CD4-positive, alpha-beta T cell treated with Interleukin-15 for 4 hours (primary cell): ENCODE results near the gene SYNDIG1L.
"Not testable (repeated sequence)": the region's sequence is repeated elsewhere in the genome, so short reads cannot be mapped to it uniquely, and the experiment has no call there.

Experiments
- DNase-seq: peaks from one replicate; pipeline ENCODE4 v3.0.0-alpha.2; 2020; ENCODE audit warnings: low spot score

Gene SYNDIG1L

DNA sequence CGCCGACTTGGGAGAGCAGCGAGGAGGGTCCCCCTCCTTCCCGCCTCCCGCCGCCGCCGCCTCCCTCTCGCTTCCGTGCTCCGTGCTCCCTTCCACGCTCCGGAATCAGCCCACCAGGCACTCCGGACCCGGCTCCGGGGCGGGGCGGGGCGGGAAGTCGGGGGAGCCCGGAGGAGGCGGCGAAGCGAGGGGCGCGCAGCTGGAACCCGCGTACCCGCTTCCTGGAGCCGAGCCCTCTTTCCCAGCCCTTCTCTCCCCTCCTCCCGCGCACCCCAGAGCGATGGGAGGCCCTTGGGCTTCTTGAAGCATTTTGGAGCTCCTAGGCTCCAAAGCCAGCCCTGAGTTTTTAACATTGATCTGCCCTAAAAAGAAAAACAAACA lies at the start of gene SYNDIG1L:
SYNDIG1L (minus strand) TSS at position 9 of the 381 bp plus-strand sequence. CDS start 16,466 bp downstream, outside the sequence.
- no peak for DNase-seq

DNA sequence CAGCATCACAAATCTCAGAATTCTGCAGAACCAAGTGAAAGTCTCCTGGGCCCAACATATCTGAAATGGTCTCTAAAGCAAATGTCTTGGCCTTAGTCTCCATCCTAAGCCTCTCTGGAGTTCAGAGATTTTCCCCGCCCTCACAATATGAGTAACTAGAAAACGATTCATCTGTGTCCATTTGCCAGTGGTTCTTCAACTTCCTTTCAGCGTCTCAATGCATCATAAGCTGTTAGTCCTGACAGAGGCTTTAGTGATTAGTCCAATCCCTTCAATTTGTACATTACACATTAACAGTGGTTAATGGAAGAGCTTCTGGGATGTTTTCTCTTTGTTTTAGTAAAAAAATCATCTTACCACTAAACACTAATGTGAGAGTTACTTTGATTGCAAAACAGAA lies 49.7 kb upstream of the SYNDIG1L start:
- no peak for DNase-seq

DNA sequence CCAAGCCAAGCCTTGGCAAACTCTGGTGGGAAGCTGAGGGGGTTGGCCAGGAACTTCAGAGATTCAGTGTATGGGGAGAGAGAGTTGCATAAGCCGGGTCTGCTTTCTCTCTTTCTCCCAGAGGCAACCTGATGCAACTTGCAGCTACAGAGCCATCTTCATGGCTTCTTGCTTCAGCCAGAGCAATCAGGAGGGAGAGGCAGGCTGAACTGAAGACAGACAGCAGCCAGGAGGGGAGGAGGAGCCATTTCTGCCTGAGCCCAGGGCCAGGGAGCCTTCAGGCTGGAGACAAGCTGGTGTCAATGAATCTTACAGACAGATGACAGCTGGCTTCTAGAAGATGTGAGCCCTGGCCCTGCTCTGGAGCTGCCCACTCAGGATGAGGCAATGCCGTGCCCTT lies 48.4 kb upstream of the SYNDIG1L start:
- no peak for DNase-seq

DNA sequence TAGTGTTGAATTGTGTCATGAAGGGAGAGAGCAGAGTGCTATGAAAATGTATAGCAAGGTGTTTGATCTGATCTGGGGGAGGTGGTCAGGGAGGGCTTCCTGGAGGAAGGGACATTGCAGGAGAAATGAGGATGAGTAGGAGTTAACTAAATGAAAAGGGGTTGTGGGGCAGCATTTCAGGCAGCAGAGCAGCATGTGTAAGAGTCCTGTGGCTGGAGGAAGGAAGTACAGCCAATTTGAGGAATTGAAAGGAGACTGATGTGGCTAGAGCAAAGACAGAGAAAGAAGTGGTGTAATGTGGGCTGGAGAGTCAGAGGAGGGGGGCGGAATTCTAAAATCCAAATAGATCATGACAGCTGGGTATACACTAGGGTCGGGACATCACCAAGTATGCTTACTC lies 46.6 kb upstream of the SYNDIG1L start:
- no peak for DNase-seq

DNA sequence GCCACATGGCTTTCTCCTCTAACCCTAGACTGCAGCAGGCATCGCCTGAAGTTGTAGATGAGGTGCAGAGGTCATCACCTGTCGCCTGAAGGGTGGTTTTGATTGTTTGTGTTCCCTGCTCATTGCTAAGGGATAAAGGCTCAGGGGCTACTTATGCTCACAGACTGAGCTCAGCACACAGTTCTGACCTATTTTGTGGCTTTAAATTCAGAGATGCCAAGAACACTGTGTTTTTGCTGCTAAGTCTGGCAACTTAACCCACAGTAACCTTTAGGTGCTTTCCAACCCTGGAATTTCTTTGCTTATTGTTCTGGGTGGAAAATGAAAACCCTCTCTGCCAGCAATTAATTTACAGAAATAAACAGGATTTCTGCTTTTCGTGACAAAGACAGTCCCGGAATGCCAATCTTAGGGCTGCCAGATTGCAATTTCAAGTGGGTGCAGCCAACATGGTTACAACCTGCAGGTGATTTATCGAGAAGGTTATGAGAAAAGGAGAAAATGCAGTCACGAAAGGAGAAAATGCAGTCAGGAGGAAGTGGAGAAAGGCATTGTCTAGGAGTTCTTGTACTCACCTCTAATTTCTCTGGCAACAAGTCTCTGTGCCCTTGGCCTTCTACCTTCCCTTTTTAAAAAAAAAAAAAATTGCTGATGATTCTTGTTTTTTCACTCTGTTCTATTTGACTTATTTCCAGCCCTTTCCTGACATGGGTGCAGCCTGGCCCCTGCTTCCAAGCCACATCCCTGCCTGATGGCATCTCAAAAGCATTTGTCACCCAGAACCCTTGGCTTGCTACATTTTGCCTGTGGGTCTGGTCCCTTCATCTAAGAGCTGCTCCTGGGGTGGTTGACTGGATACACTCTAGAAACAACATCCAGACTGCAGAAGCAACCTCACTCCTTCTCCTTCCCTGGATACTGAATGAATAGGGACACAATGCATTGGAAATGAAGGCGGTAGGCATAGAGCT lies 43.8 kb upstream of the SYNDIG1L start:
- no peak for DNase-seq

DNA sequence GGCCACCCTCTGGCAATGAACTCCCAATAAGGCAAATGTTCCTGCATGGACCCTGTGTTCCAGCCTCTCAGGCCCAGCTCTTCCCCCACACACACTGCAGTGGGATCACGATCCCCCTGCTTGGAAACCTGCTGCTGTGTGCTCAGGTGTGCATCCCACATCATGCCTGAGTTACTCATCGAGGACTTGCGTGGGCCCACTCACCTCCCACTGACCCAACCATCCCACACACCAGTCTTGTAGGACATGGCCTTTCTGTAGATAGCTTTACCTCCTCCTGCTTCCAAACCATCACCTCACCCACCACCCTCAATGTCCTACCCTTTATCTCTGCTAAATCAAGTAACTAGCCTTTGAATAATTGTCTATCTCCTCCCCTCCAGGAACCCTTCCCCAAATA lies 42.5 kb upstream of the SYNDIG1L start:
- DNase-seq: no peak

DNA sequence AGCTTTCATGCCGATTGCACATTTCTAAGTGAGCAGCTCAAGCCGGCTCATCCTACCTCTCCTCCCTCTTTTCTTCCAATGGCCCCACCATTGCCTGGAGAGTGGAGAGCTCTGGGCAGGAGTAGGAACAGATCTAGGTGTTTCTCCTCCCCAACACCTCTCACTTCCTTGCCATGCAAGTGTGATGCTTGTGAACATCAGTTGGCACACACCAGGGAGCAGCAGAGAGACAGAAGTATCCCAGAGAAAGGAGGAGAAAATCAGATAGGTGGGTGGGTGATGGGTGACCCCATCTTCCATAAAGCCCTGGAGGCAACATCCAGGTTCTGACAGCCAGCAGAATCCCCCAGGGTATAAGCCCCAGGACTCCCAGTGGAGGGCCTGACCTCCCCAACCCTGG lies 39.3 kb upstream of the SYNDIG1L start:
- no peak for DNase-seq

DNA sequence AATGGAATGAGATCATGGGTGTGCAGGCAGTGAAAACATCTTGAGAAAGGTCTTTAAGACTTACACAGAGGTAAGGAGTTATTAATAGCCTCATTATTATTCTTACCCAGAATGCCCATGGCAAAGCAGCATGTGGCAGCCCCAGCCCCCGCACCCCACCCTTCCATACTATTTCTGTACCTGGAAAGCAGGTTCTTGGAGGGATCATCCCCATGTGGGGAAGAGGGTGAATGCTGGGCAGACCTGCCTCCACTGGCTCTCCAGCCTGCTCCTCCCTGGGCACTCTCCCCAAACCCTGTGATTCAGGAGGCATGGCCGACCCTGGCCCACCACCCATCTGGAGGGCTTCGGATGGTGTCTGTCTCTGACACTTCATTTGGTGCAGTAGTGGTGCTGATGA lies 38.8 kb upstream of the SYNDIG1L start:
- no peak for DNase-seq

DNA sequence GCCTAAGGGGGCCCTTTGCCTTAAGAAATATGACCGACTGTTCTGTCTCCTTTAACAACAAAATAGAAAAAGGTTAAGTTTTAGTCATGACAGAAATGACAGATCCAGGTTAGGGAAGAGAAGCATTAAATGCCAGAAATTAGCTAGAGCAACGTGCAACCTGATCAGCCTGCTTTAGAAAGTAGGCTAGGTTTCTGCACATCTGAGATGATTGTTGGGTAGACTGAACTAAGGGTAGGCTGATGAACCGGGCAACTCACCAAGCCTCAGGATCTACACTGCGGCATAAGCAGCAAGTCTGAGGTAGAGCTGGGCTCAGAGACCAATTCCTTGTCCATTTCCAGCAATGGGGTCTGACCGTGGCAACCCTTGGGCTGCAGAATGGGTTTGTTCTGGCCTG lies 37.7 kb upstream of the SYNDIG1L start:
- DNase-seq: no peak

DNA sequence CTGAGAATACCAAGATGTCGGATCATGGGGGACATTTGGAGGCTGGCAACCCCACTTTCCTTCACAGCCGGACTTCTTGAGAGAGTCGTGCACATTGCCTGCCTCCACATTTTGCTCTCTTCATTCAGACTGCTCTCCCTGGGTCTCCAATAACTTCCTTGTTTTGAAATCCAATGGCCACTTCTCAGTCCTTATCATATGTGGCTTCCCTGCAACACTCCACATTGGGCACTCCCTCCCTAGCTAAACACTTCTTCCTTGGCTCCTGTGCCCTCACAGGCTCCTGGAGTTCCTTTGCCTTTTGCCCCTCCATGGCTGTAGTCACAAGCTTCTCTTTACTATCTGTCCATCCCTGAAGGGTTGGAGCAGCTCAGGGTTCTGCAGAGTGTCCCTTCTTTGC lies 37.0 kb upstream of the SYNDIG1L start:
- DNase-seq: no peak

DNA sequence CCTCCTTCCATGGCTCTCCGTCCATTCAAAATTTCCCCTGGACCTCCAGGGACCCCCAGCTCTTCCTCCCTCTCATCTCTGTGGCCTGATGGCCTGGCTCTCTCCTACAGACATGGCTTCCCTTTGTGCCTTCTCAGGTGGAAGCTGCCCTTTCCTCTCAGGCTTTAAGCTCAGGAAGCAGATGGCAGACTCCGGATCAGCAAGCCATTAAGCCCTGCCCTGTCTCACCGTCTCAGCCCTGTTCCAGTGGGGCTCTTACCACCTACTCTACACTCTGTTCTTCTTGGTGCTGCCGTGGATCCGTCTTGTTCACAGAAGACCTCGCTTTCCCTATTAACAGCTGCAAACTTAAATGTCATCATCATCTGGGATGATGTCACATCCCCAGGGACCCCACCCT lies 34.0 kb upstream of the SYNDIG1L start:
- DNase-seq: no peak

DNA sequence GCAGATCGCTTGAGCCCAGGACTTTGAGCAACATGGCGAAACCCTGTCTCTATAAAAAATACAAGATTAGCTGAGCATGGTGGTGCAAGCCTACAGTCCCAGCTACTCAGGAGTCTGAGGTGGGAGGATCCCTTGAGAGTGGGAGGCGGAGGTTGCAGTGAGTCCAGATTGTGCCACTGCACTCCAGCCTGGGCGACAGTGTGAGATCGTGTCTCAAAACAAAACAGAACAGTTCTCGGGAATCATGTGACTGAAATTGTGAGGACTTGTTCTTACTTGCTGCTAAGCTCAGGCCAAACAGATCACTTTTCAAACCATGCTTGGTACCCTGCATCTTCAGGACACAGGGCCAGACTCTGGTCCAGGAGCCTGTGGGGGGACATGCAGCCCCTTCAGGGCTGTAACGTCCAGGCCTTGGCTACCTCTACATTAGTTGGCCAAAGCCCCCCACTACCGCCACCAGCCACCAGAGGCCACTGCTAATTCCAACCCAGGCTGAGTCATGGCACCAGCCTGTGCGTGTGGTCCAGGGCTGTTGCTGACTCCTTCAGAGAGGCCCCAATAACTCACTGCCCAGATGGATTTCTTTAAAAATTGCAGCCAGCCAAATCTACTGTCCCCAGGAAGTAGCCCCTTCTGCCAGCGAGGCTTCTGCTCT lies 33.4 kb upstream of the SYNDIG1L start:
- peak; percentile 13 for DNase-seq

DNA sequence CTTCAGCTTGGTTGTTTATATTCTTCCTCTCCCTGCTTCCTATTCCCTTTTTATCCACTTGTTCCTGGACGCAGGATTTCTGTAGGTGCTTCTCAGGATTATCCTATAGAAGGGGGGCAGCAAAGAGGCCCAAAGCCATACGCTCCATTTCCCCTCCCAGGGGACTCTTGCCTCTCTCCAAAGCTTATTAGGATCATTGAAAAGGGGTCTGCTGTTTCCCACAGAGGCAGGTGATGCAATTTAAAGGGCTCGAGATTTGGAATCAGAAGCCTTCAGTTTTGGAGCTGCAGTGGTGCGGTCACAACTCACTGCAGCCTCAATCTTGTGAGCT lies 31.5 kb upstream of the SYNDIG1L start:
- no peak for DNase-seq

DNA sequence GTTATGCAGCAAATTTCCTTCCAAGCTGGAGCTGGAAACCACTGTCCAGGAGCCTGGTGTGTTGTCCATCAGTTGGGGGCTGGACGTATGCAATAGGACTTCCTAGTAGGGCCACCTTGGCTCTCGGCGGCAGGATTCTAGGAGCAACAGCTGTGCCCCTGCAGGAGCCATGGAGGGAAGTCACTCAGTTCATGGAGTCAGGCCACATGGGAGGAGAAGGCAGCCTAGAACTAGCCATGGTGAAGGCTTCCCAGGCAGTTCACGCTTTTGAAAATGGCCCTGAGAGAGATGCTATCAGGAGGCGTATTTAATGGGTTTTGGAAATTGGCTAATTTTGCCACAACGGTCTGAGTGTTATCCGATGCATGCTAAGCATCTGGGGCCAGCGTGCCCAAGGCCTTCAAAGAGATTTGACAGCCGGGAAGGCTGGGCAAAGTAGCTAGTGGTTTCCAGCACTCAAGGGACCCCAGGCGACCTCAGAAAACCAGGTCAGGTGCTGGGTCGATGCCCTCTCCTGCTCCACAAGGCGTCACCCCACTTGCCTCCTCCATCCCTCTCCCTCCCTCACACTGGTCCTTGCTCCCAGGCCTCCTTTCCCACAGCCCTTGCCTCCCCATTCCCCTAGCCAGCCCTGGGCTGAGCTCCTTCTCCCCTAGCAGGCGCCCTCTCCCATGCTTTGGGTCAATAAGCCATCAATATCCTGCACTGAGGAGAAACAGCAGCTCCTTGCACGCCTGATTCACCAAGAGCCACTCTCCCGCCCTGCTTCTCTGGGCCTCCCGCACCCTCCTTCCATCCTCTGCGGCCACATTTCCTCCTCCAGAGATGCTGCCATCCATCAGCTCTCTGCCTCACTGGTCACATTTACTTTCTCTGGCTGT lies 30.9 kb upstream of the SYNDIG1L start:
- no peak for DNase-seq

DNA sequence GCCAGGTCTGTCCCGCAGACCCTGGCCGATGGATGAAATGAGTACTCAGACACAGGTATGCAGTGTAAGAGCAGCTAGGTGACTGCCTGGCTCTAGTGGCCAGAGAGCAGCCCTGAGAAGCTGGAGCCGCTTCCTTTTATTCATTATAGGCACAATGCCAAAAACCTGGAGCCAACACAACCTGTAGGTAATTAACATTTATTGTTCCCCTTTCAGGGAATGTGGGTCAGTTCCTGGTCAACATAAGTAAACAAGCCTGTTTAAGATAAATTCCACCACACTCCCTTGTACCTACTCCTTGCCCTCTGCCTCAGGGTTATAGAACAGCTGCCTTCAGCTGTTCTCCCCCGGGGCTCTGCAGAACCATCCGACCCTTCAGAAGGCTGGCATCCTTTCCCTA lies 28.4 kb upstream of the SYNDIG1L start:
- DNase-seq: not testable (repeated sequence)

DNA sequence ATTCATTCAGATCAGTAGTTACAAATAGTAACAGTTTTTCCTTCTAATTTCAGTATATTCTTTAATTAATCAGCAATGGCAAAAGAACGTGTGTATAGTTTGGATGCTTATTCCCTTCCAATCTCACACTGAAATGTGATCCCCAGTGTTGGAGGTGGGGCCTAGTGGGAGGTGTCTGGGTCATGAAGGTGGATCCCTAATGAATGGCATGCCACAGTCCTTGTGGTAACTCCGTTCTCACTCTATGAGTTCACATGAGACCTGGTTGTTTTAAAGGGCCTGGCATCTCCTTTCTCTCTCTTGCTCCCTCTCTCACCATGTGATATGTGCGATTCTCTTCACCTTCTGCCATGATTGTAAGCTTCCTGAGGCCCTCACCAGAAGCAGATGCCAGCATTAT lies 18.9 kb upstream of the SYNDIG1L start:
- no peak for DNase-seq

DNA sequence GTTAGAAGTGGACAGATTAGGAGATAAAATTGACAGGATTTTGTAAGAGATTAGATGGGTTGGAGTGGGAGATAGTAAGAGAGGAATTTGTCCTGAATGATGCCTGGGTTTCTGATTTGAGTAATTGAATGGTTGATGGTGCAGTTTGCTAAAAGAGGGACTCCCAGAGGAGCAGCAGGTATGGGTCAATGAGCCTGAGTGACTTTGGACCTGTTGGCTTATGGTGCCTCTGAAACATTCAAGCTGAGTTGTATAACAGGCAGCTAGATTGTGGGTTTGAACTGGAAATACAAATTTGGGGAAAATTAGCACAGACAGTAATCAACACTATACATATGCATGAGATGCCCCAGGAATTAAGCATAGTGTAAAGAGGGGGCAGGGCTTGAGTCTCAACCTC lies 16.7 kb upstream of the SYNDIG1L start:
- DNase-seq: no peak

DNA sequence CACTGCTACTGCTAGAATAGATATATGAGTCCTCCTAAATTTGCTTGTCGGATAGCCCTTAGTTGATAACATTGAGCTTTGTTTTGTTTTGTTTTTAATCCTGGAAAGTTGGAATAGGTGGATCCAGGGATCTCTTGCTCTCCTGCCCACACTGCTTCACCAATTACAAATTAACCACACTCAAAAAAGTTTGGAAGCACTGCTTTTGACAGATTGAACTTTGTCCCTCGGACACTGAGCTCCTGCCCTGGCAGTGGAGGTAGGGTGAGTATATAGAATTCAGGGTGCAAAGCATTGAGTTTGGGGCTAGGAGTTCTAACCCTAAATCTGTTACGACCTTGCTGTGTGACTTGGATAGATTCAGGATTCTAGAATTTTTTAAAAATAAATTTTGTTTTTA lies 15.1 kb upstream of the SYNDIG1L start:
- DNase-seq: no peak

DNA sequence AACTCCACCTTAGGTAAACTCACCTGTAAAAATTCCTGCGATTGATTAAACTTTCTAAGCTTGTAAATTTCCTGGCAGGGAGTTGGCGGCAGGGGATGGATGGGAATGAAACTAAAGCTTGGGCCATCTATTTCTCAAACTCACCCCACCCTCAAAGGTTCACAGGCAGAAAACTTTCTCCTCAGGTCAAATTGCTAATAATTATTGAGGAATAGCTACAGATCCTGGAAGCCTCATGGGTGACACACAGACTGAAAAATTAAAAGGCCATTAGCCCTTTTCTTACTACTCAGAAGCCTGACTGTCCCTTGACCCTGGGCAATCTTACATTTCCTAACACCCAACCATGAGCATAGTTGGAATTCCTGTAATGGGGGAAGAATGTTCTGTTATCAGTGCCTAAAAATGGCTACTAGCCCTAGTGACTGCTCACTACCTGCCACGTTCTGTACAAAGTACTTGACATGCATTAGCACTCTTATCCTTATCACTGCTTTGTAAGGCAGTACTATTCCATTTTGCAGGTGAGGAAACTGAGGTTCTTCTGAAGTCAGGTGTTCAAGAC lies 12.4 kb upstream of the SYNDIG1L start:
- no peak for DNase-seq

DNA sequence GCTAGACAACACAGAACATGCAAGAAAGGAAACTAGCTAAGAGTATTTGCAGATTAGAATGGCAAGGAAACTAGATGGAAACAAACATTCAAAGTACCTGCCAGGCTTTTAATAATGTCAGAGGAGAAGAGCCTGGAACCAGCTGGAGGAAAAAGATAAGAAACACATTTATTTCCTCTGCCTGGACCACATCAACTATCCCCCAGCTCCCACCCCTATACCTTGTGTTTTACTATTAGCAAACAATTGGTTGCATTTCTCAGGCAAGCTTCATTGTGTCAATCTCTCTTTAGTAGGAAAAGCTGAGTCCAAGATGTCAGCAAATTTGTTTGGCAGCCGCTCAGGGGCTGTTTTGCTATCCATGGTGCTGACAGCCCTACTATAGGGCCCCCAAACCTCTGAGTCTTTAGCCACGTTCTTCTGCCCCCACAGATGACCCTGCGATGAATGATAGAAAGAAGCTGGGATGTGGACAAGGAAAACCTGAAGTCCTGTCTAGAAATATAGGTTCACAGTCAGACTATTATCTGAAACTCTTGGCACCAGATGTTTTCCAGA lies 11.6 kb upstream of the SYNDIG1L start:
- DNase-seq: no peak

DNA sequence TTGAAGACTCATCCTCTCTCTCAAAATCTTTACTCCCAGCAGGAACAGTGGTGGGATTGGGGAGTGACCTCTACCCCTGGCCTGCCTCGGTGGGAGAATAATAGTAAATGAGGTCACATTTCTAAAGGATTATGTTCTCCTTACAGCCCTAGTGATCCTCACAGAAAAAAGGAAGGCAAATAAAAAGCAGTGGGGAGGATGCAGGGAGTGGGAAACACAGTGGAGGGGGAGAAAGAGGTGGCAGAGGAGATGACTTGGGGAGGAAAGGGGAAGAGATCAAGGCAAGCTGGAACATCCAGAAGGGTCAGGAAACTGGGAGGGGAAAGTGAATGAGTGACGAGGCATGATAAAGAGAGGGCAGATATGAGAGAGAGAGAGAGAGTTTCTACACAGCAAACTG lies 8.3 kb upstream of the SYNDIG1L start:
- DNase-seq: no peak

DNA sequence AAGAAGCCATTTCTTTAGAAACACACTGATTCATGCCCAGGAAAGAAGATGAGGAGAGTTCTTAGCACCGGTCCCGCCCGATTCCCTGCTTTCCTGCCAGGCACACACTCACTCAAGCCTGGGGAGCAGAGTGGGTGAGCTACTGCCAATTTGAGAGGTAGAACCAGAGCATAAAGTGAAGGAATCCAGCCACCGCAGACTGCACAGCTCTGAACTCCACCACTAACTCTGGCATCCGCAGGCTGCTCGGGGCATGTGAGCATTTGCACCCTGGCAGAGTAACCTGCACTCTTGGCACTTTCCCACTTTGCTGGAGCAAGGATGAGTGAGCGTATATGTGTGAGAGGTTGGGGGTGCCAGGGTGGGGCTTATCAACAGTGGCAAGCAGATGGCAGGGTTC lies 4.0 kb upstream of the SYNDIG1L start:
- DNase-seq: no peak
